Astrocyte of the cerebellum (primary cell): ENCODE measurements around the gene MBOAT7.
"Not testable (repeated sequence)": the region's sequence is repeated elsewhere in the genome, so short reads cannot be mapped to it uniquely, and the experiment has no call there.

ENCODE experiments used
- DNase-seq: peaks from one replicate; pipeline ENCODE4 v3.0.0-alpha.2; 2011; ENCODE audit warnings: low read depth
- H3K4me3 ChIP-seq: 2 replicates; pipeline ENCODE4 v1.5.1; 2011; ENCODE audit warnings: mild to moderate bottlenecking, low read depth, low read length, moderate library complexity
- CTCF ChIP-seq: IDR thresholded peaks from 2 replicates; pipeline ENCODE4 v1.5.1; 2012; ENCODE audit warnings: low read length, low read depth, moderate library complexity, mild to moderate bottlenecking; ENCODE audit errors: missing control alignments
- in situ Hi-C: cut with HindIII; loops from 2 replicates; pipeline ENCODE4 v1.10.0; 2017; ENCODE audit warnings: low sequenced_read_pairs

The MBOAT7 gene

GRCh38 chr19:54197121-54197520 lies 7.7 kb upstream of the MBOAT7 start:
- in situ Hi-C loops: no loop called here
- no peak for DNase-seq
- no peak for TF ChIP-seq CTCF
- no peak overlapping the region for H3K4me3 ChIP-seq

GRCh38 chr19:54196536-54196935 lies 7.2 kb upstream of the MBOAT7 start:
- DNase-seq: no peak
- TF ChIP-seq CTCF: no peak
- in situ Hi-C loops: no loop called here
- no peak overlapping the region for H3K4me3 ChIP-seq

- H3K4me3 ChIP-seq, DNase-seq, in situ Hi-C loops: not testable (repeated sequence)
Measured at GRCh38 chr19:54194463-54194862, 5.1 kb upstream of the MBOAT7 start.

GRCh38 chr19:54193011-54193410 lies 3.6 kb upstream of the MBOAT7 start:
- no peak overlapping the region for H3K4me3 ChIP-seq
- no peak for DNase-seq
- in situ Hi-C loops: no loop called here
- TF ChIP-seq CTCF: no peak

- DNase-seq: no peak
- in situ Hi-C loops: no loop called here
- no peak for TF ChIP-seq CTCF
- H3K4me3 ChIP-seq: peak overlapping the region; percentile 72
Measured at GRCh38 chr19:54191811-54192453, 2.6 kb upstream of the MBOAT7 start.

GRCh38 chr19:54191011-54191810 lies 1.8 kb upstream of the MBOAT7 start, which contains the start of gene TSEN34:
Gene TSEN34, plus strand, starts transcription at chr19:54191308. Its CDS starts 57 bp downstream, at chr19:54191365.
- peak within 1 kb of the TSS; percentile 72 for H3K4me3 ChIP-seq
- peak; percentile 19 for DNase-seq
- TF ChIP-seq CTCF: no peak
- in situ Hi-C loops: no loop called here

- DNase-seq: peak; percentile 100
- no peak for TF ChIP-seq CTCF
- peak overlapping the region; percentile 72 for H3K4me3 ChIP-seq
- in situ Hi-C loops: no loop called here
Measured at GRCh38 chr19:54190503-54191010, 1.2 kb upstream of the MBOAT7 start.
